HepG2 (cell line): Measurements from ENCODE around the gene RAP1GAP2. TPM values are rescaled to one million over a fixed set of nuclear protein-coding genes. Genes with fewer than 3 reads are reported as not detected.

Source experiments
- ATAC-seq: fragments of 200-7000 bp; cut with Tn5 transposase; 3 replicates; pipeline ENCODE4 v1.9.1; 2020; ENCODE audit warnings: mild to moderate bottlenecking, moderate library complexity
- BruUV-seq: library from RNA; stranded (reverse); fragments of 400-500 nt; replicated peaks from 2 replicates; lab custom pipeline; 2021; lab: Mats Ljungman, UMichigan
- CTCF ChIA-PET: fragments of 300-600 bp; formaldehyde crosslinking; extraction: SDS; loops from one replicate; lab custom pipeline; 2021; ENCODE audit warnings: low total read pairs, inconsistent platforms, low intra/inter-chr PET ratio; lab: Yijun Ruan, JAX
- POLR2A ChIA-PET: fragments of 350-600 bp; sonication (Branson Sonifier 250); formaldehyde crosslinking; loops from one replicate; lab custom pipeline; 2020; ENCODE audit warnings: antibody characterized with exemption, inconsistent platforms; lab: Yijun Ruan, JAX
- DNase-seq: peaks from one replicate; pipeline ENCODE4 v3.0.0-alpha.2; 2015; ENCODE audit warnings: low spot score
- FAIRE-seq: peaks from 3 replicates; lab custom pipeline; 2011; peaks lifted over from hg19 to GRCh38; lab: Jason Lieb, UNC
- H2AFZ ChIP-seq: one replicate; pipeline ENCODE4 v1.6.1; 2011; ENCODE audit warnings: low read length, inconsistent platforms
- H3K27ac ChIP-seq: fragments of 300-600 bp; 3 replicates; pipeline ENCODE4 v1.8.0; 2011; ENCODE audit warnings: mixed run types, mild to moderate bottlenecking, mixed read lengths, low read length, inconsistent platforms; ENCODE audit not compliant: insufficient read depth; ENCODE audit errors: extremely low read length
- H3K27me3 ChIP-seq, 2 experiments: fragments of 200-600 bp in 1 of 2; 2 replicates in 1 of 2; 3 replicates in 1 of 2; pipeline versions ENCODE4 v1.6.0 to v1.8.0; 2011; ENCODE audit warnings: low read length in 2 of 2, mild to moderate bottlenecking in 2 of 2, moderate library complexity in 2 of 2, inconsistent platforms in 1 of 2; ENCODE audit not compliant: insufficient read depth in 2 of 2, control insufficient read depth in 1 of 2
- H3K36me3 ChIP-seq, 2 experiments: fragments of 200-600 bp in 1 of 2; replicated peaks in 1 of 2; 2 replicates in 1 of 2; 3 replicates in 1 of 2; pipeline versions ENCODE4 v1.5.1 to v1.8.0; 2011; ENCODE audit warnings: low read length in 2 of 2, inconsistent platforms in 1 of 2; ENCODE audit not compliant: insufficient read depth in 2 of 2, control insufficient read depth in 1 of 2
- H3K4me1 ChIP-seq: 2 replicates; pipeline ENCODE4 v1.5.1; 2012; ENCODE audit warnings: low read length, inconsistent platforms; ENCODE audit not compliant: insufficient read depth
- H3K4me2 ChIP-seq: 2 replicates; pipeline ENCODE4 v1.6.0; 2011; ENCODE audit warnings: low read depth, low read length, inconsistent platforms
- H3K4me3 ChIP-seq, 3 experiments: fragments of 200-600 bp in 1 of 3; sonication (generic), shearing (Covaris generic) in 1 of 3; replicated peaks in 1 of 3; 2 replicates each; pipeline ENCODE4 v1.5.1; 2011 to 2016; ENCODE audit warnings: low read length in 3 of 3, inconsistent platforms in 2 of 3, low read depth in 2 of 3, mild to moderate bottlenecking in 2 of 3, control low read depth in 1 of 3, mixed read lengths in 1 of 3; ENCODE audit not compliant: insufficient read depth in 1 of 3
- H3K79me2 ChIP-seq: one replicate; pipeline ENCODE4 v1.6.1; 2011; ENCODE audit warnings: low read length, inconsistent platforms; ENCODE audit not compliant: insufficient read depth
- H3K9ac ChIP-seq: 2 replicates; pipeline ENCODE4 v1.6.0; 2011; ENCODE audit warnings: mild to moderate bottlenecking, low read depth, low read length, inconsistent platforms; ENCODE audit not compliant: insufficient read depth
- H3K9me3 ChIP-seq: 2 replicates; pipeline ENCODE4 v1.5.1; 2012; ENCODE audit warnings: mild to moderate bottlenecking, low read length
- H4K20me1 ChIP-seq: 2 replicates; pipeline ENCODE4 v1.6.0; 2011; ENCODE audit warnings: inconsistent platforms, mild to moderate bottlenecking, low read length, moderate library complexity; ENCODE audit not compliant: insufficient read depth
- BORCS8-MEF2B ChIP-seq: sonication (generic); formaldehyde crosslinking; IDR thresholded peaks from 2 replicates; pipeline ENCODE4 v1.8.0; 2022; ENCODE audit warnings: mild to moderate bottlenecking, missing genetic modification reagents
- DZIP1 ChIP-seq: sonication (generic); formaldehyde crosslinking; IDR thresholded peaks from 2 replicates; pipeline ENCODE4 v1.5.0; 2020; ENCODE audit warnings: mild to moderate bottlenecking, missing genetic modification reagents
- MXD1 ChIP-seq: sonication (generic); formaldehyde crosslinking; IDR thresholded peaks from 2 replicates; pipeline ENCODE4 v1.4.0; 2020; ENCODE audit warnings: mild to moderate bottlenecking, missing genetic modification reagents
- REL ChIP-seq: sonication (generic); formaldehyde crosslinking; conservative IDR thresholded peaks from 2 replicates; pipeline ENCODE4 v1.8.0; 2022; ENCODE audit warnings: mild to moderate bottlenecking, missing genetic modification reagents, moderate library complexity
- TFDP2 ChIP-seq: sonication (generic); formaldehyde crosslinking; IDR thresholded peaks from 2 replicates; pipeline ENCODE4 v1.4.0; 2020; ENCODE audit warnings: missing genetic modification reagents
- ZBED4 ChIP-seq: sonication (generic); formaldehyde crosslinking; IDR thresholded peaks from 2 replicates; pipeline ENCODE4 v1.4.0; 2020; ENCODE audit warnings: missing genetic modification reagents, borderline replicate concordance
- ZBTB34 ChIP-seq: sonication (generic); formaldehyde crosslinking; IDR thresholded peaks from 2 replicates; pipeline ENCODE4 v1.8.0; 2022; ENCODE audit warnings: mild to moderate bottlenecking, missing genetic modification reagents
- ZFP90 ChIP-seq: sonication (generic); formaldehyde crosslinking; IDR thresholded peaks from 2 replicates; pipeline ENCODE4 v1.8.0; 2022; ENCODE audit warnings: missing genetic modification reagents, mild to moderate bottlenecking, inconsistent platforms, borderline replicate concordance
- ZMYM2 ChIP-seq: sonication (generic); formaldehyde crosslinking; IDR thresholded peaks from 2 replicates; pipeline ENCODE4 v1.8.0; 2022; ENCODE audit warnings: mild to moderate bottlenecking, missing genetic modification reagents
- ZNF17 ChIP-seq: sonication (generic); formaldehyde crosslinking; IDR thresholded peaks from 2 replicates; pipeline ENCODE4 v1.5.0; 2020; ENCODE audit warnings: mild to moderate bottlenecking, missing genetic modification reagents
- ZNF274 ChIP-seq: sonication (generic); formaldehyde crosslinking; IDR thresholded peaks from 2 replicates; pipeline ENCODE4 v1.5.1; 2020; ENCODE audit warnings: mild to moderate bottlenecking, missing genetic modification reagents
- ZNF644 ChIP-seq: IDR thresholded peaks from 2 replicates; pipeline ENCODE4 v1.6.1; 2016; ENCODE audit warnings: low read depth
- ZNF776 ChIP-seq: sonication (generic); formaldehyde crosslinking; IDR thresholded peaks from 2 replicates; pipeline ENCODE4 v1.4.0; 2020; ENCODE audit warnings: mild to moderate bottlenecking, missing genetic modification reagents
- ZSCAN12 ChIP-seq: sonication (generic); formaldehyde crosslinking; IDR thresholded peaks from 2 replicates; pipeline ENCODE4 v1.9.0; 2021; ENCODE audit warnings: mild to moderate bottlenecking, missing genetic modification reagents
- WGBS: methylation state at CpG from one replicate; pipeline ENCODE4 v1.1.6; 2017; ENCODE audit warnings: low lambda C conversion rate; 5-methylcytosine and 5-hydroxymethylcytosine counted together
- in situ Hi-C: cut with HindIII; loops from 2 replicates; pipeline ENCODE4 v1.10.0; 2017; ENCODE audit warnings: low pct_unique_long_range_greater_than_20kb; ENCODE audit not compliant: extremely low pct_ligation_motif_present
- intact Hi-C: fragments of 100-400 bp; cut with micrococcal nuclease; formaldehyde crosslinking; loops from one replicate; pipeline ENCODE4 v1.10.0; 2022; ENCODE audit not compliant: unreplicated experiment
- polyA plus RNA-seq, 8 experiments: library from polyadenylated mRNA; depleted of rRNA in 3 of 8; stranded (reverse) in 7 of 8; unstranded in 1 of 8; fragments of >200 nt; fragmentation: Illumina TruSeq in 4 of 8; extraction: Trizol in 4 of 8; gene quantifications; 2 replicates each; pipeline versions ENCODE4 v1.2.1 to v1.2.3, GENCODE V29; 2011 to 2016; ENCODE audit warnings: low read depth in 4 of 8, missing spikeins in 1 of 8, mixed read lengths in 1 of 8; ENCODE audit not compliant: insufficient read depth in 1 of 8
- total RNA-seq, 5 experiments: library from RNA; depleted of rRNA; stranded (reverse); fragments of >200 nt; fragmentation: Illumina TruSeq; extraction: Trizol; gene quantifications; 2 replicates each; pipeline ENCODE4 v1.2.3, GENCODE V29; 2016; ENCODE audit warnings: low read depth in 1 of 5

Gene RAP1GAP2
- total and polyA plus RNA-seq, 2 of the 13 experiments (the other 11 are each of a cell fraction or from before 2014, with no cell fraction given) = 10.9 to 12.0 TPM

- no peak overlapping the region for H2AFZ ChIP-seq
- POLR2A ChIA-PET = no interaction called here
- CTCF ChIA-PET = no interaction called here
- no peak overlapping the region for H3K9ac ChIP-seq
- no peaks in the 10 kb centered on the region for H3K36me3 ChIP-seq
- no peaks in the 10 kb centered on the region for H3K79me2 ChIP-seq
- no TSS peak for BruUV-seq
- H3K4me3 ChIP-seq = no peak overlapping the region
- peaks cover 46% of the 10 kb centered on the region for H3K4me1 ChIP-seq
- no peak overlapping the region for H3K27ac ChIP-seq
- DNase-seq = no peak
- H3K4me2 ChIP-seq = no peak overlapping the region
- no peak for FAIRE-seq
- in situ Hi-C loops (no loop called here), intact Hi-C loops (no loop called here)
- no peak for ATAC-seq
- 81% methylated on average over 9 of the region's 9 CpGs for WGBS
- H4K20me1 ChIP-seq = no peaks in the 10 kb centered on the region
- H3K27me3 ChIP-seq = no peaks in the 10 kb centered on the region
- H3K9me3 ChIP-seq = no peaks in the 10 kb centered on the region
- no peak for TF ChIP-seq ZSCAN12
- TF ChIP-seq ZNF776 (CRISPR knock-in tag) = no peak
- no peak for TF ChIP-seq TFDP2 (CRISPR knock-in tag)
- no peak for TF ChIP-seq ZNF644 (CRISPR knock-in tag)
- TF ChIP-seq ZNF274 (CRISPR knock-in tag) = no peak
- TF ChIP-seq ZBED4 = no peak
- no peak for TF ChIP-seq ZFP90 (CRISPR knock-in tag)
- TF ChIP-seq MXD1 = no peak
- no peak for TF ChIP-seq REL (CRISPR knock-in tag)
- TF ChIP-seq BORCS8-MEF2B (CRISPR knock-in tag) = no peak
- no peak for TF ChIP-seq ZNF17
- TF ChIP-seq DZIP1 (CRISPR knock-in tag) = no peak
- TF ChIP-seq ZMYM2 (CRISPR knock-in tag) = no peak
- TF ChIP-seq ZBTB34 (CRISPR knock-in tag) = no peak
Observed at GRCh38 chr17:2871720-2872119, 75.5 kb downstream of the RAP1GAP2 start.
